ENCODE measurements around the gene SENP1.

The SENP1 gene

GRCh38 chr12:48067250-48067938, 38.5 kb downstream of the SENP1 start:
- DNase-seq (ENCODE audit: low spot score), result no peak

GRCh38 chr12:48065041-48065440, 40.8 kb downstream of the SENP1 start:
- no peak for DNase-seq (ENCODE audit: low spot score)

- DNase-seq (ENCODE audit: low spot score), result no peak
These were observed 42.3 kb downstream of the SENP1 start for GRCh38 chr12:48063530-48063929.

GRCh38 chr12:48061938-48062719, 43.8 kb downstream of the SENP1 start:
- DNase-seq (ENCODE audit: low spot score), result no peak

GRCh38 chr12:48060474-48060873, 45.4 kb downstream of the SENP1 start:
- DNase-seq (ENCODE audit: low spot score), result no peak

GRCh38 chr12:48058771-48059170, 47.1 kb downstream of the SENP1 start:
- DNase-seq (ENCODE audit: low spot score), result no peak

GRCh38 chr12:48054955-48055821, 50.7 kb downstream of the SENP1 start:
- no peak for DNase-seq (ENCODE audit: low spot score)

GRCh38 chr12:48053883-48054282, 52.0 kb downstream of the SENP1 start:
- DNase-seq (ENCODE audit: low spot score), result no peak

- no peak for DNase-seq (ENCODE audit: low spot score)
These were observed 52.8 kb downstream of the SENP1 start for GRCh38 chr12:48053122-48053521.

- no peak for DNase-seq (ENCODE audit: low spot score)
These were observed 54.2 kb downstream of the SENP1 start for GRCh38 chr12:48051681-48052080.

GRCh38 chr12:48050174-48050573, 55.7 kb downstream of the SENP1 start:
- no peak for DNase-seq (ENCODE audit: low spot score)

GRCh38 chr12:48045965-48046518, 59.8 kb downstream of the SENP1 start:
- no peak for DNase-seq (ENCODE audit: low spot score)

- no peak for DNase-seq (ENCODE audit: low spot score)
These were observed 60.6 kb downstream of the SENP1 start for GRCh38 chr12:48045061-48045846.

- DNase-seq (ENCODE audit: low spot score), result no peak
These were observed 61.5 kb downstream of the SENP1 start for GRCh38 chr12:48044396-48044795.

- DNase-seq (ENCODE audit: low spot score), result no peak
These were observed 62.1 kb downstream of the SENP1 start for GRCh38 chr12:48043771-48044170.

GRCh38 chr12:48041591-48042423, 64.1 kb downstream of the SENP1 start:
- no peak for DNase-seq (ENCODE audit: low spot score)

GRCh38 chr12:48040354-48040753, 65.5 kb downstream of the SENP1 start:
- no peak for DNase-seq (ENCODE audit: low spot score)

GRCh38 chr12:48039151-48039550, 66.7 kb downstream of the SENP1 start:
- DNase-seq (ENCODE audit: low spot score), result no peak

- no peak for DNase-seq (ENCODE audit: low spot score)
These were observed 67.8 kb downstream of the SENP1 start for GRCh38 chr12:48038085-48038484.

- no peak for DNase-seq (ENCODE audit: low spot score)
These were observed 68.5 kb downstream of the SENP1 start for GRCh38 chr12:48037267-48037915.

All from activated CD4-positive, alpha-beta T cell treated with anti-CD3 and anti-CD28 coated beads, Interleukin-2, Interleukin-4, amounts not matched to agents 100 ng/mL and 50 ng/mL, durations not matched to agents 16 hours and 8 hours (primary cell).